ENCODE measurements around the gene PRLR.
"Not testable (repeated sequence)": the region's sequence is repeated elsewhere in the genome, so short reads cannot be mapped to it uniquely, and the experiment has no call there.

DNA sequence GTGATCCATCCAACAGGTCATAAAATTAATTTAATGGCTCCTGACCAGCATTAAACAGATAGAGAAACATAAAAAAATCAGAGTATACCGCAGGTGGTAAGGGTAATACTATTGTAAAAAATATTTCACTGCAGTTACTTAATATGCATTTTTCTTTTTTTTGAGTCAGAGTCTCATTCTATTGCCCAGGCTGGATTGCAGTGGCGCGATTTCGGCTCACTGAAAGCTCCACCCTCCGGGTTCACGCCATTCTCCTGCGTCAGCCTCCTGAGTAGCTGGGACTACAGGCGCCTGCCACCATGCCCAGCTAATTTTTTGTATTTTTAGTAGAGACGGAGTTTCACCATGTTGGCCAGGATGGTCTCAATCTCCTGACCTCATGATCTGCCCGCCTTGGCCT is 15.1 kb upstream of the PRLR start:
- TF ChIP-seq CTCF (IDR thresholded peaks at IDR 0.05; ENCODE audit: low read depth, low read length); MAX (IDR thresholded peaks at IDR 0.05; ENCODE audit: low read depth, low read length); POLR2A (IDR thresholded peaks at IDR 0.05; ENCODE audit: extremely low read depth, insufficient read length); MYC (IDR thresholded peaks at IDR 0.05; ENCODE audit: low read depth, low read length): not testable (repeated sequence)

Data from NB4 (cell line).